Measurements from ENCODE around the gene TEX30.
"Not testable (repeated sequence)": the region's sequence is repeated elsewhere in the genome, so short reads cannot be mapped to it uniquely, and the experiment has no call there.

The TEX30 gene

DNA sequence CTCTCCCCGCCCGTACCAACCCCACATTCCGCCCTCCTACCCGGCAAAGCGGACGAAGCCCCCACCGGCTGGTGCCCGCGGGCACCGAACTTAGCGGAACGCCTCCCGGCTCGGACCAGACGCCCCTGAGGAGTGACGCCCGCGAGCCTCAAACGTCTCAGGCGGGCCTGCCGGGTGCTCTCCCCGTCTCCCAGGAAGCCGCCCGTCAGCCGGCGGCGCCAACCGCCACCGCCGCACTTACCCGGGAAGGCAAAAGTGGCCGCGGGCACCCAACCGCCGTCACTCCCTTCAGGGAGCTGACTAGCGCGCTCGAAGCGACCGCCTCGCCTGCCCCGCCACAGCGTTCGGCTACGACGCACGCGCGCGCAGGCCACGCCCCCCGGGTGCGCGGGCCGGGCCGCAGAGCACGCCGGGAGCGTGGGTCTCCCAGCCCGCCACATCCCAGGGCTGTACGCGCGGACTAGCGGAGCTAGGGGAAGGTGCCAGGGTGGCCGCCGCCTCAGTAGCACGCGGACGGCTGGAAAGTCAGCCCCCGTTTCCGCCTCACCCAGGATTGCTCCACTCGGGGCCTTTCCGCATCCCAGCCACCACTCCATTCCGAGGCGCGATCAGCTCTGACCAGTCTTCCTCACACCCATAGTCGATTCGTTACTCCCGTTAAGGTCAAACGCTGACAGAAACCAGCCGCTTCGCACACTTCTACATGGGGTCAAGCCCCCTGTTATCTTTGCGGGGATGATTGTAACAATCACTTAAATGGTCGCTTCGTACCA is at the start of gene TEX30:
Gene TEX30, minus strand, starts transcription at position 346 of the 773 bp plus-strand sequence. CDS start 3,760 bp downstream, outside the sequence.
- peak; percentile 69 for DNase-seq (ENCODE audit: low read depth, low spot score)

DNA sequence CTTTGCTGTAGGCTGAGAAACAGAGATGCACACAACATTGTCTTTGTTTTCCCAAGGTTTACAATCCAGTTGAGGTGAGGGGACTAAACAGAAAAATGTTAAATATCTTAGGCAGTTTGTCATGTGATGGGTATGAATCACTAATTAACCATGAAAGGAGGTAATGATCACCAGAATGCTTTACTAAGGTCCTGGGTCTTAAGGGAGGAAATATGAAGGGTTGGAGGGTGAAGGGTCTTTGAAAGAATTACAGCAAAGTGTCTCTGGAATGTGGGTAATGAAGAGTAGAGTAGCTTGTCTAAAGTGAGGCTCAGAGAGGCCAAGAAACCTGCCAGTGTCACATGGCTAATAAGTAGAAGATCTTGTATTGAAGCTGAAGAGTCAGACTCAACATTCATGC is 44.3 kb upstream of the TEX30 start:
- no peak for DNase-seq (ENCODE audit: low read depth, low spot score)

DNA sequence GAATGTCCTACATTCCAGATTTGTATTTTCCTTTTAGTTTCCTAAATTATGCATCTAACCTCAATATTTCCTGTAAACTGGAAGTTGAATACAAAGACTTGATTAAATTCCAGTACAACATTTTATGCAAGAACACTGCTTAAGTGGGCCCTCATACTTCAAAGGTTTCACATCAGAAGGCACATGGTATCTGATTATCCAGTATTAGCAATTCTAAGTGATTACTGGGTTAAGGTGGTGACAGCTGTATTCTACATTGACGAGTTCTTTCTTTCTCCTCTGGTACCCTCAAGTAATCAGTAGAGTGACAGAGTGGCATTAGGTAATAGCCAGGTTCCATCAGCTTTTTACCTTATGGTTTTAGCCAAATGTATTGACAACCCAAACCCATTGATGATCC is 43.7 kb upstream of the TEX30 start:
- DNase-seq (ENCODE audit: low read depth, low spot score) = no peak

DNA sequence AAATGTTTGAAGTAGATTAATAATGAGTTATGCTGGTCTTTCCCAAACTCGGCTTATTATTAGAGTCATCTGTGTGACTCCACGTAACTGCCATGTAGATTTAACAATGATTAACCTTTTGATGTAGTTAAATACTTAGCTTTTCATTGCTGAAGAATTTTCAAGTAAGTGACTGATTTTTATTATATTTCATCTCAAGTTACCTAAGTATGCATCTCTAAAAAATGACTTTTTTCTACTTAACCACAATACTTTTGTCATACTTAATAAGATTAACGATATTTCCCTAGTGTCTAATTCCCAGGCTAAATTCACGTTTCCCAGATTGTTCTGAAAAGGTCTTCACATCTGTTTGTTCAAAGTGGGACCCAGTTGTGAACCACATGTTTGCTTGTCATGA is 43.1 kb upstream of the TEX30 start:
- no peak for DNase-seq (ENCODE audit: low read depth, low spot score)

DNA sequence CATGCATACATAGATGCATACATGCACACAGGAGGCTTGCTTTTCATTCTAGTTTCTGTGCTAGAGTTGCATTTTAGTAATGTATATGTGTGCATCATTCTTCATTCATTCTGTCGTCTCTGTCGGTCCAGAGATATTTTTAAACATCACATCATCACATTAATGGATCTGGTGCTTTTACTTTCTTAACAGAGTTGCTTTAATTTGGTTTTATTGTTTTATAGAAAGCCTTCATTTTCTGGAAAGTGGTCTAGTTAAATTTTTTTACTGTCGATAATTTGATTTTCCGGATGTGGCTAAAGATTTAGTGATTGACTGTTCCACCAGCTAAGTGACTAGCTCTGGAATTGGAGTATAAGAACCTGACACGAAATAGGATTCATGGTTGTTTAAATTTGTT is 42.2 kb upstream of the TEX30 start:
- DNase-seq (ENCODE audit: low read depth, low spot score) = no peak

DNA sequence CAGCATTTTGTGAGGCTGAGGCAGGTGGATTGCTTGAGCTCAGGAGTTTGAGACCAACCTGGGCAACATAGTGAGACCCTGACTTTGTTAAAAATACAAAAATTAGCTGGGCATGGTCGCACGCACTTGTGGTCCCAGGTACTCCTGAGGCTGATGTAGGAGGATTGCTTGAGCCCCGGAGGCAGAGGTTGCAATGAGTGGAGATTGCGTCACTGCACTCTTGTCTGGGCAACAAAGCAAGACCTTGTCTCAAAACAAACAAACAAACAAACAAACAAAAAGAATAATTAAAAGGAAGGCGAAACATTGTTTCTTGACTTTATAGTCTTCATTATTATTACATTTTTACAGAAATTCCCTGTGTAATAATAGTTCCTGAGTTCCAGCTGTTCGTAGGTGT is 41.2 kb upstream of the TEX30 start:
- no peak for DNase-seq (ENCODE audit: low read depth, low spot score)

DNA sequence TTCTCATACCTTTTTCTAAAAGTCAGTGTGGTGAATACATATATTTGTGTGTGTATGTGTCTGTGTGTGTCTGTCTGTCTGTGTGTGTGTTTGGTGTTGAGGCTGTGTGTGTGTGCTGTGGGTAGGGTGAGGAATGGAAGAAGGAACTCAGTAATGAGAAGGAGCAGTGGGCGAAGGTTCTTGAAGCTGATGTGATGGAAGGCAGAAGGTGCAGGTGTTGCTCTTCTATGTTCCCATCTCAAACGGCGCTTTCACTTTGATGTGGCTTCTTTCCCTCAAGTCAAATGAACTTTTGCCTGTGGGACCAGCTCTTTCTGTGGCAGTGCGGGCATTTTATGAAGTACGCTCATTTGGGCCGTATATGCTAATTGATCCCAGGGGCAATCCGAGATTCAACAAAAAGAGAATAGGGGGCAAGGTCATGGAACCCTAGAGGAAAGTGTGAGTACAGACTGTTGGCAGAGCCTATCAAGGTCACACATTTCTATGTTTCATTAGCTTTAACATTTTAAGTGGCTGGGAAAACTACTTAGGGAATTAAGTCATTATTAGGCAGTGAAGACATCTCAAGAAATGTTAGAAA is 40.5 kb upstream of the TEX30 start:
- no peak for DNase-seq (ENCODE audit: low read depth, low spot score)

DNA sequence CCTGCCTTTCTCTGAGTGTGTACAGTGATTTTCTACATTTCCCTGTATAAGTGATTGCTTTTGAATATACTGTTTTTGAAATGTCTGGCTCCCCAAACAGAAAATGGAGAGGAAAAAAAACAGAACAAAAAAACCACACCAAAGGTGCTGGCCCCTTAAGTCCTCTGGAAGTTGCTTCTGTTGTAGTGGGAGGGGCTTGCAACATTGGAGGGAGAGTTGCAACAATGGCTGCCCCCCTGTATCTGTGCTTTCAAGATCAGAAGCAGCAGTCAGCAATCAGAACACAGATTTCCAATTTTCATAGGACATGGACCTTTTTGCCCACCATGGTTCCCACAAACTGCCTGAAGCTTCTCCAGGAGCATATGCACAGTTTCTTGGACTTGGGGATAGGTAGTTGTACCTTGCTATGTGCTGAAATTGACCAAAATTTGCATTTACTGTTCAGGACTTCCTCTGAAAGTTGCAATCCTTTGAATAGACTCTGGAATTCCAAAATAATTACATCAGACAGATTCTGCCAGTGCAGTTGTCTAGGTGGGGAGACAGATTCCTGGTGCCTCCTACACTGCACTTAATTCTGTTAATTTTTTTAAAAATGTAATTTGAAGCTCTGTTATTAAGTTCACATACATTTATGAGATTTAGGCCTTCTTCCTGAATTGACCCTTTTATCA is 39.2 kb upstream of the TEX30 start:
- DNase-seq (ENCODE audit: low read depth, low spot score) = no peak

DNA sequence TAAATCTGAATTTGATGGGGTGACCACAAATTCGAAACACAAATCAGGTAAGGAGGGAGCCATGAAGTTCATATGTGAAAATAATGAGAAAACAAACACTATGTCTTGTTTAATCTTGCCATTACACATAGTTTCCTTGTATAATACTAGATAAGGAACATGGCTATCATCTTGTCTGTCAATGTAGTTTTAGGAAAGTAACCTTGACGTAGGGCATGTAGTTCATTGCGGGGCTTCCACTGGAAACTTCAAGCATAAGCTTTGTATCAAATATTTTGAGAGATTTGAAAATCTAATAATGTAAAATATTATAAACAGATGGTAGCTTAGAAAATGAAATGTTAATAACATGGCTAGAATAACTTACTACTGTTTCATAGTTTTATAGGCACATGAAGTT is 34.1 kb upstream of the TEX30 start:
- DNase-seq (ENCODE audit: low read depth, low spot score) = no peak

DNA sequence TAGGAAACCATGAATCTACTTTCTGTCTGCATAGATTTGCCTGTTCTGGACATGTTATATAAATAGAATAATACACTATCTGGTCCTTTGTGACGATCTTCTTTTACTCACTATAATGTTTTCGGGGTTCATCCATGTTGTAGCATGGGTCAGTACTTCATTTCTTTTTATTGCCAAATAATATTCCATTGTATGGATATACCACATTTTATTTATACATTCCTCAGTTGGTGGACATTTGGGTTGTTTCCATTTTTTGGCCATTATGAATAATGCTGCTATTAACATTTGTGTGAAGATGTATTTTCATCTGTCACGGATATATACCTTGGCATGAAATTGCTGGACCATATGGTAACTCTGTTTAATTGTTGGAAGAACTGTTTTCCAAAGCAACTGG is 32.1 kb upstream of the TEX30 start:
- DNase-seq (ENCODE audit: low read depth, low spot score) = no peak

DNA sequence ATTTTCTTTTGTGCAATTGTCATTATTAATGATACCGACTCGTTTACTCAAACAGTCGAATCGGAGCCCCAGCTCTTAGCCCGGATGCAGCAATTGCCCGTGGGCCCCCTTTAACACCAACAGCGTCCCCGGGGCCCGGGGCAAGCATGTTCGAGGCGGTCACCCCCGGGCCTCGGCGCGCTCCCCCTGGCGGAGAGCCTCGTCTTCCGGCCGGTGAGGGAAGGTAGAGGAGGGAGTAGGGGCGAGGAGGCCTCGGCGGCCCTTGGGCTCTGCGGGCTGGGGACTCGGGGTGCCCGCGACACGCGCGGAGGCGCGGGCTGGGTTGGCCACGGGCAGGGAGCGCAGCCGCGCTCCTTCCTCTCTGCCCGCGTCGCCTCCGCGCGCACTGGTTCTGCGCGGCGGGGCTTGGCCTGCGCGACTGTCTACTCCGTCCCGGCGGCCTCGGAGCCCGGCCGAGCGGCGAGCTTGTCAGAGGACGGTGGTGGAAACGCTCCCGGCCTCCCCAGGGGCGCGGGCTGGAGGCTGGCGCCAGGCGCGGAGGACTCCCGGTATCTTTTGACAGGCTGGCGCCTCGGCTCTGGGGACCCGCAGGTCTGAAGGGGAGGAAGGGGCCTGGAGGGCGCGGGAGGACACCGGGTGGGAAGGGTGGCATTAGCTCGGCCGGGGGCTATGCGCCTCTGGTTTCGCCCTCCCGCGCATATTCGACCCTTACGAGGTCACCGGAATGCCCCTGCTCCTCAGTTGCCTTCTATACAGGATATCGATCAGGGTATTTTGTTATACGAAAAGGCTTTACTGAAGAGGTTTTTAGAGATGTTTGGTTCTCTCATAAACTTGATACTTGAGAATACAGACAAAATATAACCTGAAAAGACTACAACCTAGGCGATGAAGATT is 26.8 kb upstream of the TEX30 start:
- DNase-seq (ENCODE audit: low read depth, low spot score) = peak; percentile 74

DNA sequence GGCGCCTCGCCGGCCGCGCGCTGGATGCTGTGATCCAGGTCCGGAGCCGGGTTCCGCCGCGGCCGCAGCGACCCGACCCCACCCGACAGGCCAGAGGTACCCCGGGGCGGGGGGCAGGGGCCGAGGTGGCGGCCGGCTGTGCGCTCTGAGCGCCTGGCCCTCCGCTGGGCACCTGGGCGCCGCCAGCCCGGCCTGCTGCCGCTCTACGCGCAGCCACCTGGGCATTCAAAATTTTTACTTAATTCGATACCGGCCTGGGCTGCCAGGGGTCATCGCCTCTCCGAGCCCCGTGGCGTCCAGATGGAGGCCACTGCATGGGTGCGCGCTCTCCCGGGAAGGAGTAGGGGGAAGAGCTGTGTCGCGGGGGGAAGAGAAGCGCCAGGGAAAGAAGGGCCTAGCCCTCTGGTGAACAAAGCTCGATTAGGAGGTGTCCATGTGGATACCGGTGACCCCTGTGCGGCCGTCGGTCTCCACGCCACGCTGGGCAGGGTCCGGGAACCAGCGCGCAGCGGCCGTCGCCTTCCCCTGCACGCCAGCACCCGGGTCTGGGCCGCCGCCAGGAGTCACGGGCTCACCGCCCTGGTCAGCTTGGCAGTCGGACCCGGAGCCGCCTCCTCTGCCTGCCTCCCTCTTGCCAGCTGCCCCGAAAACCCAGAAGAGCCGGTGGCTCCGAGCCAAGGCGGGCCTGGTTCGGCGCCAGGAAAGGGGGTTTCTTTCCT is 26.0 kb upstream of the TEX30 start:
- no peak for DNase-seq (ENCODE audit: low read depth, low spot score)

DNA sequence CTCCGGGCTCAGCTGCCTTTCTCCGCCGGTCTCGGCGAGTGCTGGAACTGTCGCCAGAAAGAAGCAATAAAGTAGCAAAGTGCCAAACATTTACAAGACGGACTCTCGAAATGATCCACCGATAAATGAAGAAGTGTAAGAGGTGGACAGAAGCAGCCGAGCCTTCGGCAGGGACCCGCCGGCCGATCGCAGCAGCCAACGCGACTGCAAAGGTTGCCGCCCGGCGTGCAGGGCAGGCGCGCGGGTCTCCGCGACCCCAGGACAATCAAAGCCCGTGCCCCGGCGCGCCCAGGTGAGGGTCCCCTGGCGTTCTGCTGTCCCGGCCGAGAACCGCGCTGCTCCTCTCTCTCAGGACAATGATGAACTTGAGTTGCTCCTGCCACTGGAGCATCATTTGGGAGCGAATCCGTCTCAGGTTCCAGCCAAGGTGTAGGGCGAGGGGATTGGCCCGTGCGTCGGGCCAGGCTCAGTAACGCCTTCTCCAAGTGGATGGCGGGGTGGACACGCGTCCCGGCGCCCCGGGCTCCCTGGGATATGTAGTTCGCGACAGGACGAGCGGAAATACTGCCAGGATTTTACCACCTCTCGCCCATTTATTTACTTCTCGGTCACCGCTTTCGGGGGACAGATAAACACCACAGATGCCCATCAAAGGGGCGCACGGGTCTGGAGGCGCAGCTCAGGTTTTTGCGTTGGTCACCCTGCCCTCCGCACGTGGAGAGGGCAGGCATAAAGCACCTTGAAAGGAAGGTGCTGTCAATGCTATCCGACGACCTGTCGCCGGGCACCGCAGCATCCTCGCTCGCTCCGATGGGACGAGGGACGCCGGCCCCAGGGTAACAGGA is 25.2 kb upstream of the TEX30 start, which contains the start of the genes BIVM and POGLUT2:
Gene BIVM, plus strand, starts transcription at position 539 of the 845 bp plus-strand sequence. CDS start 8,149 bp downstream, outside the sequence.
Gene POGLUT2, minus strand, starts transcription at position 396 of the 845 bp plus-strand sequence. Its CDS starts 306 bp downstream, at position 90.
- peak; percentile 54 for DNase-seq (ENCODE audit: low read depth, low spot score)

DNA sequence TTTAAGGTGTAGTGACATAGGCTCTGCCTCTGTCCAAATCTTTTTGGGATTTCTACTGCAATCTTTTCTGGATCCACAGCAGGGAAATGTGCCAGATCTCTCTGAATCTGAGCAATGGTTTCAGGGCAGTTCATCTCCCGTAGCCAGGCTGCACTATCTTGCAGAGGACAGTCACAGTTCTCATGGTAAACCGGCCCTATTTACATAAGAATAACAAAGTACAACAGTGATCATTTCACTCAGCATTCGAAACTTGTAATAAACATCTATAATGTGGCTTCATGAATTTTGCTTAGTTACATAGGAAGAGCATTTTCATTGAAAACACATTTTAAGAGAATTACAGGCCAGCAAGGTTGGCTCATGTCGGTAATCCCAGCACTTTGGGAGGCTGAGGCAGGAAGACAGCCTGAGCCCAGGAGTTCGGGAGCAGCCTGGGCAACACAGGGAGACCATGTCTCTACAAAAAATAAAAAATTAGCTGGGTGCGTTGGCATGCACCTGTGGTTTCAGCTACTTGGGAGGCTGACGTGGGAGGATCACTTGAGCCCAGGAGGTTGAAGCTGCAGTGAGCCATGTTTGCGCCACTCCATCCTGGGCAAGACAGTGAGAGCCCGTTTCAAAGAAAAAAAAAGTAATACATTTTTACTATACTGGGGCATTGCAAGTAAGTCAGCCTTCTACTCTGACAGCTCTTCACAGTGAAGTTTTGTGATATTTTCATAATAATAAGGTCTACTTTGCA is 20.2 kb upstream of the TEX30 start:
- DNase-seq (ENCODE audit: low read depth, low spot score) = no peak

DNA sequence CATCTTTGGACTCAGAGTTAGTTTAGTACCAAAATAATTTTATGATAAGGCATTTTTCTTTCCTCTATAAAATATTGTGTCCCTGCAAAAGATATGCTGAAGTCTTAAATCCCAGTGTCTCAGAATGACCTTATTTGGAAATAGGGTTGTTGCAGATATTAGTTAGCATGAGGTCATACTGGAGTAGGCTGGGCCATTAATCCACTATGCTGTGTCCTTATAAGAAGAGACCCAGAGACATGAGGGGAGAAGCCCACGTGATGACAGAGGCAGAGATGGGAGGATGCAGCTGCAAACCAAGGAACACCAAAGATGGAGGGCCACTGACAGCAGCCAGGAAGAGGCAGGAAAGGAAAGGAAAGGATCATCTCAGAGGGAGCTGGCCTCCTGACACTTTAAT is 18.8 kb upstream of the TEX30 start:
- DNase-seq (ENCODE audit: low read depth, low spot score) = no peak

DNA sequence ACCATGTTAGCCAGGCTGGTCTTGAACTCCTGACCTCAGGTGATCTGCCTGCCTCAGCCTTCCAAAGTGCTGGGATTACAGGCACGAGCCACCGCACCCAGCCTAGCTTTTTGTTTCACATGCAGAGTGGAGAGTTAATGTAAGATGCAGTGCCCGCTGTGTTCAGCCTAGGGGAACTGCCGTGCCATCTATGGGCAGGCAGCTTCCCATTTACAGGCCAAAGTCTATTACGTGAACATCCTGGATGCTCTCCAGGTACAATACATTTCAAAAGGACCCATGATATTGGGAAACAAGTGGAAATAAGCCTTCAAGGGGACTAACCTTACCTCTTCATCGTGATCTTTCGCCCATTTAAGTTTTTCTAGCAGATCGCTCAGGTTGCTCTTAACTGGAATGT is 15.1 kb upstream of the TEX30 start:
- DNase-seq (ENCODE audit: low read depth, low spot score) = no peak

DNA sequence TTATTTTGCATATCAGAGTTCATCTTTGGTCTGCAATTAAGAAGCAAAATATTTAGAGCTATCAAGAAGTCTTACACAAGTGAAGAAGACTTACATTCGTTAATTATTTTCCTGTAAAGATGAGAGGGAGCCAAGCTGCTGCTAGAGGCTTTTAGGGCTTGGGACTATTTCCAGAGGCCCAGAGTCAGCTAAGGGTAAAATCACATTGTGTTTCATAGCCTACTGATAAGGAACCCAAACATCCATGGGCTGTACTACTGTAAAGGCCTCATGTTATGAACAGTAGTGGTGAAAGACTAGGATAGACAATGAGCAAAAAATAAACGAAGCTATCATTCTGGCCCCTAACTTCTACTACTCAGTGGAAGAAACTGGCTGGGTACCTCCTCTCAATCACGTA is 10.9 kb upstream of the TEX30 start:
- no peak for DNase-seq (ENCODE audit: low read depth, low spot score)

DNA sequence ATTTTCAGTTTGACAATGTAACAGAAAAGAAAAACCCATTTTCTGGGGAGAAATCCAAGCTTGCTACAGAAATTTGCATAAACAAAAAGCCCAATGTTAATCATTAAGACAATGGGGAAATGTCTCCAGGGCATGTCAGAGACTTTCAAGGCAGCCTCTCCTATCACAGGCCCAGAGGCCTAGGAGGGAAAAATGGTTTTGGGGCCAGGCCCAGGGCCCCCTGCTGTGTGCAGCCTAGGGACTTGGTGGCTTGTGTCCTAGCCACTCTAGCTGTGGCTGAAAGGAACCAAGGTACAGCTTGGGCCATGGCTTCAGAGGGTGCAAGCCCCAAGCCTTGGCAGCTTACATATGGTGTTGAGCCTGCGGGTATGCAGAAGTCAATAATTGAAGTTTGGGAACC is 8.0 kb upstream of the TEX30 start:
- no peak for DNase-seq (ENCODE audit: low read depth, low spot score)

DNA sequence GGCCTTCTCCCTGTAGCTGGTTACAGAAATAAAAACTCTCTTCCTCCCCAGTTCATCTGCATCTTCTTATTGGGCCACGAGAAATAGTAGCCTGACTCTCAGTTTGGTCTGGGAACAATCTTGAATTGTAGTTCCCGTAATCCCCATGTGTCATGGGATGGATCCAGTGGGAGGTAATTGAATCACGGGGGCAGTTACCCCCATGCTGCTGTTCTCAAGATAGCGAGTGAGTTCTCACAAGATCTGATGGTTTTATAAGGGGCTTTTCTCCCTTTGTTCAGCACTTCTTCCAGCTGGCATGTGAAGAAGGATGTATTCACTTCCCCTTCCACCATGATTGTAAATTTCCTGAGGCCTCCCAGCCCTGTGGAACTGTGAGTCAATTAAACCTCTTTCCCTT is 7.1 kb upstream of the TEX30 start:
- not testable (repeated sequence) for DNase-seq (ENCODE audit: low read depth, low spot score)

Data from activated naive CD8-positive, alpha-beta T cell treated with anti-CD3 and anti-CD28 coated beads, Interleukin-2, amount 50 U/mL, for 16 hours (primary cell).